ENCODE data around the gene LGALS3BP. TPM values are rescaled to one million over a fixed set of nuclear protein-coding genes. Genes with fewer than 3 reads are reported as not detected.
A peak's percentile ranks its signal among the peaks of the same experiment; 100 is the strongest.

LGALS3BP gene
- total RNA-seq, 1 experiment from 2014 or later, result 389 TPM

DNA sequence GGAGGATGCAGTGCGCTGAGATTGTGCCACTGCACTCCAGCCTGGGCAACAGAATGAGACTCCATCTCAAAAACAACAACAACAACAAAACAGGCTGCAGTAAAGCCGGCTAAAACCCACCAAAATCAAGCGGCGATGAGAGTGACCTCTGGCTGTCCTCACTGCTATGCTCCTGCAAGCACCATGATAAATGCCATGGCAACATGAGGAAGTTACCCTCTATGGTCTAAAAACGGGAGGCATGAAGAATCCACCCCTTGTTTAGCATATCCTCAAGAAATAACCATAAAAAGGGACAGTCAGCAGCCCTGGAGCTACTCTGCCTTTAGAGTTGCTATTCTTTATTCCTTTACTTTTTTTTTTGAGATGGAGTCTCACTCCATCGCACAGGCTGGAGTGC is 8.4 kb upstream of the LGALS3BP start:
- Histone ChIP-seq H3K27me3 (ENCODE audit: insufficient read depth, low read length) (no peaks in the 10 kb centered on the region), H3K4me3 (replicated peaks in 1 of 2; ENCODE audit: low read depth in 1 of 2, low read length in 2 of 2) (no peak overlapping the region), H3K36me3 (ENCODE audit: control insufficient read depth in 1 of 2, insufficient read depth in 2 of 2, low read length in 2 of 2) (peaks cover 25 to 29% of the 10 kb centered on the region in 2 experiments; a peak in 3 of 4 replicates), H2AFZ (ENCODE audit: low read depth, low read length, poor library complexity, severe bottlenecking) (no peak overlapping the region), H3K79me2 (ENCODE audit: insufficient read depth, low read length) (peaks cover 12% of the 10 kb centered on the region), H3K9ac (ENCODE audit: low read length) (no peak overlapping the region), H3K4me1 (ENCODE audit: control insufficient read depth in 1 of 2, insufficient read depth in 2 of 2, low read length in 2 of 2) (peaks cover 15 to 28% of the 10 kb centered on the region in 2 experiments), H3K4me2 (ENCODE audit: low read length) (peak overlapping the region; percentile 58), H3K9me2 (ENCODE audit: insufficient read depth) (no peaks in the 10 kb centered on the region), H3K27ac (ENCODE audit: low read depth, low read length) (no peak overlapping the region), H4K20me1 (ENCODE audit: insufficient read depth) (no peaks in the 10 kb centered on the region; the same call in 1 of the 2 replicates), H3K9me3 (ENCODE audit: control insufficient read depth in 1 of 2, insufficient read depth in 1 of 2, low read depth in 1 of 2, low read length in 2 of 2) (no peaks in the 10 kb centered on the region)
- CTCF ChIA-PET, result no interaction called here
- ATAC-seq (no peak), DNase-seq (ENCODE audit: low read depth, low spot score) (no peak)
- TF ChIP-seq POLR2A (IDR thresholded peaks at IDR 0.05; ENCODE audit: borderline replicate concordance, extremely low read depth, insufficient read depth, insufficient read length) (no peak), ZFX (IDR thresholded peaks at IDR 0.05) (no peak), SIN3A (IDR thresholded peaks at IDR 0.05; ENCODE audit: low read depth) (no peak), CEBPB (IDR thresholded peaks at IDR 0.05; ENCODE audit: low read depth) (no peak), ZNF274 (IDR thresholded peaks at IDR 0.05; ENCODE audit: low read depth, low read length) (no peak)
- TF ChIP-seq, protein P1, sequence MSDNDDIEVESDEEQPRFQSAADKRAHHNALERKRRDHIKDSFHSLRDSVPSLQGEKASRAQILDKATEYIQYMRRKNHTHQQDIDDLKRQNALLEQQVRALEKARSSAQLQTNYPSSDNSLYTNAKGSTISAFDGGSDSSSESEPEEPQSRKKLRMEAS (IDR thresholded peaks at IDR 0.05), result no peak
- intact Hi-C loops (cut with micrococcal nuclease), result no loop called here
- RAD21 ChIA-PET (ENCODE audit: low non-redundant PET in 1 of 2, low total read pairs in 2 of 2, uncharacterized antibody in 2 of 2, unreplicated experiment in 2 of 2), result interaction anchor here in 1 of 2 experiments (0.6 kb wide), 1 partner anchor 8 kb away, joined by 3 read pairs; no protein-coding TSS in a partner anchor
- BruUV-seq (replicated peaks), result no TSS peak
- POLR2A ChIA-PET, result no interaction called here

DNA sequence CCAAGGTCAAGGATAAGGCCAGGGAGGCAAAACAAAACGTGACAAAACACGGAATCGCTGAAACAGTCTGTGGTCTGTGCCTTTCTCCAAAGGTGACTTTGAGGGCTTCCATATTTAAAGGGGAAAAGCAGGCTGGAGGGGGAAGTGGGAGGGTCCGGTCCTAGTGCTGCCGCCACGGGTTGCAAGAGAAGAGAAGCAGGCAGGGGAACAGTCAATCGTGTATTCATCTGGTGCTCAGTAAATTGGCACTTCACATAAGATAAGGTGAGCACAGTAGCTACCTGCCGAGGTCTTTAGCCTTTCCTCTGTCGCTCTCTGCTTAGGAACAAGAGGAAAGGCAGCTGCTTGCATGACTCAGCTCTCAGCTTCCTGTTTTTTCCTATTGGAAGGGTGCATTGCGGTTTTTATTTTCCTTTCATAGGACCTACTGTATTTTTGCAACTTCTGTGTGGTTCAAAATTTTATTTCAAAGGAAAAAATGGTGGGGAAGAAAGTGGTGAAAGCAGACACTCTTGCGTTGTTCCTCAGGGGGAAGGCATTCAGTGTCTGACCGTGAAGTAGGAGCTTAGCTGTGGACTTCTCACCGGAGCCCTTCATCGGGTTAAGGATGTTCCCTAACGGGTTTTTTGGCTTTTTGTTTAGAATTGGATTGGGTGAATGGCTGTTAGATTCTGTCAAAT is 7.1 kb upstream of the LGALS3BP start:
- intact Hi-C loops (cut with micrococcal nuclease), result no loop called here
- TF ChIP-seq CBX3 (IDR thresholded peaks at IDR 0.05; ENCODE audit: low read depth) (no peak), EGR1 (IDR thresholded peaks at IDR 0.05; ENCODE audit: low read depth) (no peak), POLR2AphosphoS5 (IDR thresholded peaks at IDR 0.05; ENCODE audit: low read depth, low read length) (peak; percentile 36; the same call in 1 of the 2 replicates), CEBPB (IDR thresholded peaks at IDR 0.05; ENCODE audit: low read depth) (no peak), SRF (IDR thresholded peaks at IDR 0.05; ENCODE audit: low read depth) (no peak), FOSL1 (IDR thresholded peaks at IDR 0.05; ENCODE audit: low read depth) (no peak)
- TF ChIP-seq, protein P2, sequence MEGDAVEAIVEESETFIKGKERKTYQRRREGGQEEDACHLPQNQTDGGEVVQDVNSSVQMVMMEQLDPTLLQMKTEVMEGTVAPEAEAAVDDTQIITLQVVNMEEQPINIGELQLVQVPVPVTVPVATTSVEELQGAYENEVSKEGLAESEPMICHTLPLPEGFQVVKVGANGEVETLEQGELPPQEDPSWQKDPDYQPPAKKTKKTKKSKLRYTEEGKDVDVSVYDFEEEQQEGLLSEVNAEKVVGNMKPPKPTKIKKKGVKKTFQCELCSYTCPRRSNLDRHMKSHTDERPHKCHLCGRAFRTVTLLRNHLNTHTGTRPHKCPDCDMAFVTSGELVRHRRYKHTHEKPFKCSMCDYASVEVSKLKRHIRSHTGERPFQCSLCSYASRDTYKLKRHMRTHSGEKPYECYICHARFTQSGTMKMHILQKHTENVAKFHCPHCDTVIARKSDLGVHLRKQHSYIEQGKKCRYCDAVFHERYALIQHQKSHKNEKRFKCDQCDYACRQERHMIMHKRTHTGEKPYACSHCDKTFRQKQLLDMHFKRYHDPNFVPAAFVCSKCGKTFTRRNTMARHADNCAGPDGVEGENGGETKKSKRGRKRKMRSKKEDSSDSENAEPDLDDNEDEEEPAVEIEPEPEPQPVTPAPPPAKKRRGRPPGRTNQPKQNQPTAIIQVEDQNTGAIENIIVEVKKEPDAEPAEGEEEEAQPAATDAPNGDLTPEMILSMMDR (IDR thresholded peaks at IDR 0.05 in 2 of 3, conservative IDR thresholded peaks at IDR 0.05 in 1 of 3; ENCODE audit: borderline replicate concordance in 1 of 3, insufficient read depth in 1 of 3, low read depth in 2 of 3, low read length in 2 of 3), result no peak
- TSS peak; percentile 32 for BruUV-seq (replicated peaks)
- peaks cover 13 to 15% of the 10 kb centered on the region in 2 experiments; a peak in 3 of 4 replicates for H3K36me3 ChIP-seq (ENCODE audit: control insufficient read depth in 1 of 2, insufficient read depth in 2 of 2, low read length in 2 of 2)
- ChIA-PET RAD21 (ENCODE audit: low non-redundant PET in 1 of 2, low total read pairs in 2 of 2, uncharacterized antibody in 2 of 2, unreplicated experiment in 2 of 2) (no interaction called here), CTCF (interaction anchor here (1.0 kb wide), 1 partner anchor 405 kb away, joined by 3 read pairs; no protein-coding TSS in a partner anchor), POLR2A (no interaction called here)
- H4K20me1 ChIP-seq (ENCODE audit: insufficient read depth), result no peaks in the 10 kb centered on the region
- peaks cover 15 to 28% of the 10 kb centered on the region in 2 experiments for H3K4me1 ChIP-seq (ENCODE audit: control insufficient read depth in 1 of 2, insufficient read depth in 2 of 2, low read length in 2 of 2)
- ATAC-seq (peak; percentile 62), DNase-seq (ENCODE audit: low read depth, low spot score) (no peak)
- H3K4me2 ChIP-seq (ENCODE audit: low read length), result peak overlapping the region; percentile 58
- H3K4me3 ChIP-seq (replicated peaks in 1 of 2; ENCODE audit: low read depth in 1 of 2, low read length in 2 of 2), result peak overlapping the region; percentile 6 to 28; a peak in 3 of 4 replicates
- peak overlapping the region; percentile 20 for H3K9ac ChIP-seq (ENCODE audit: low read length)
- no peaks in the 10 kb centered on the region for H3K9me2 ChIP-seq (ENCODE audit: insufficient read depth)
- peak overlapping the region; percentile 60 for H2AFZ ChIP-seq (ENCODE audit: low read depth, low read length, poor library complexity, severe bottlenecking)
- peaks cover under 1% of the 10 kb centered on the region; the same call in 1 of the 2 replicates for H3K79me2 ChIP-seq (ENCODE audit: insufficient read depth, low read length)
- no peaks in the 10 kb centered on the region for H3K9me3 ChIP-seq (ENCODE audit: control insufficient read depth in 1 of 2, insufficient read depth in 1 of 2, low read depth in 1 of 2, low read length in 2 of 2)
- H3K27ac ChIP-seq (ENCODE audit: low read depth, low read length), result peak overlapping the region; percentile 34
- H3K27me3 ChIP-seq (ENCODE audit: insufficient read depth, low read length), result no peaks in the 10 kb centered on the region
